Ovary (tissue), 3 donors: ENCODE results near the gene SPATA13.

Source experiments
- CTCF ChIP-seq, 3 donors: fragments of 450-650 bp in 2 of 3; fragments of 200-600 bp in 1 of 3; IDR thresholded peaks; one replicate each; pipeline versions ENCODE4 v1.5.1 to v1.8.0; 2016 to 2022; ENCODE audit warnings: antibody characterized with exemption in 3 of 3, mild to moderate bottlenecking in 1 of 3
- EP300 ChIP-seq: sonication (generic); formaldehyde crosslinking; IDR thresholded peaks from one replicate; pipeline ENCODE4 v1.6.1; 2017; ENCODE audit warnings: antibody characterized with exemption
- POLR2A ChIP-seq: fragments of 450-650 bp; IDR thresholded peaks from one replicate; pipeline ENCODE4 v1.6.1; 2017; ENCODE audit warnings: antibody characterized with exemption, mild to moderate bottlenecking, moderate library complexity
- donor health status: DM: no; HTN: no; CAD: no.

DNA sequence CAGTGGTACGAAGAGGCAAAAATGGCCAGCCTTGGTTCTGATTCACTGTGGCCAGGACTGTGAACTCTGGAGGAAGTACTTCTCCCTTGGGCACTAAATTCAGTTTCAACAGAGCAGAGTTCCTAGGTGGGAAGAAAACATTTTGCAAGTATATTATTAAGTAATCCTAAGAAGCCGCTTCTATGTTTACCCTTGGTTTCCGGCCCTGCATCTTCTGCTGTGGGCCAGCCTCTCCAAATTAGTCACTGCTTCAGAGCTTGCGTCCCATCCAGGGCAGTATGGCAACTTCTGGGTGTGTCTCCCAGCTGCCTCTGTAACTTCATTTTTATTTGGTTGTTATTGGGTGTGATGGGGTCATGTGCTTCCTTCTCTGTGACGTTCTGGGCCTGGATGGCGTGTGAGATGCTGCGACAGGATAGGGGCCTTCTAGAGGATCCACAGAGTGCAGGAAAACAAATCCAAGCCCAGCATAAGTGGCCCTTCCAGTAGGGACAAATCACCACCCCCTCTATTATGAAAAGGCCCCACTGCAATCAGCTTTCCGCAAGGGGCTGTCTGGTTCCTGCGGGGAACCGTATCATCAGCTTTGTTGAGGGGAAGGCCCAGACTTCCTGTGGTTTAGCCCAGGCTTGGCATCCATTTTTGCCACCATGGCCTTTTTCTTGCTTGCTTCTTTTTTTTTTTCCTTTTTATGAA lies 93.8 kb downstream of the SPATA13 start:
- no peak for TF ChIP-seq CTCF (IDR thresholded peaks at IDR 0.05)
- no peak for TF ChIP-seq EP300
- no peak for TF ChIP-seq POLR2A
